ENCODE data around the gene CTDP1. TPM values are rescaled to one million over a fixed set of nuclear protein-coding genes. Genes with fewer than 3 reads are reported as not detected.

The CTDP1 gene
- total and polyA plus RNA-seq, 2 experiments from 2014 or later = 20.4 to 20.6 TPM

- TF ChIP-seq EZH2 (IDR thresholded peaks at IDR 0.05; ENCODE audit: borderline replicate concordance) (no peak), EZH2phosphoT487 (IDR thresholded peaks at IDR 0.05; ENCODE audit: low read depth, severe bottlenecking, unreplicated experiment) (no peak), CTCF (IDR thresholded peaks at IDR 0.05; ENCODE audit: poor library complexity) (no peak)
- no peaks in the 10 kb centered on the region for H3K9me2 ChIP-seq (replicated peaks; ENCODE audit: insufficient read depth)
- H3K36me3 ChIP-seq (replicated peaks; ENCODE audit: insufficient read depth, low read depth) = no peaks in the 10 kb centered on the region
- no peak overlapping the region for H3K4me3 ChIP-seq
- WGBS (ENCODE audit: low lambda C conversion rate, missing lambda C conversion rate) = 97% methylated on average over 15 of the region's 17 CpGs
- H2AFZ ChIP-seq = no peak overlapping the region
- H3K4me1 ChIP-seq (ENCODE audit: insufficient read depth) = peaks cover 9% of the 10 kb centered on the region
- no peak for DNase-seq (ENCODE audit: low spot score)
- no peak overlapping the region for H3K4me2 ChIP-seq
- no peak overlapping the region for H3K27ac ChIP-seq
- peaks cover 38% of the 10 kb centered on the region for H3K27me3 ChIP-seq
- no peaks in the 10 kb centered on the region for H3K79me2 ChIP-seq
- H3K9me3 ChIP-seq (ENCODE audit: low read depth) = no peaks in the 10 kb centered on the region
- H4K20me1 ChIP-seq (ENCODE audit: insufficient read depth, poor library complexity, severe bottlenecking) = no peaks in the 10 kb centered on the region
Observed at GRCh38 chr18:79794846-79795245, 115.2 kb downstream of the CTDP1 start.

GRCh38 chr18:79795446-79795845, 115.8 kb downstream of the CTDP1 start:
- Histone ChIP-seq H3K27ac (no peak overlapping the region), H3K9me2 (replicated peaks; ENCODE audit: insufficient read depth) (no peaks in the 10 kb centered on the region), H3K4me1 (ENCODE audit: insufficient read depth) (peaks cover 9% of the 10 kb centered on the region), H3K36me3 (replicated peaks; ENCODE audit: insufficient read depth, low read depth) (no peaks in the 10 kb centered on the region), H3K4me2 (no peak overlapping the region), H3K27me3 (peaks cover 36% of the 10 kb centered on the region), H3K79me2 (no peaks in the 10 kb centered on the region), H3K4me3 (no peak overlapping the region), H2AFZ (no peak overlapping the region), H3K9me3 (ENCODE audit: low read depth) (no peaks in the 10 kb centered on the region), H4K20me1 (ENCODE audit: insufficient read depth, poor library complexity, severe bottlenecking) (no peaks in the 10 kb centered on the region)
- no peak for DNase-seq (ENCODE audit: low spot score)
- no peak for TF ChIP-seq CTCF (IDR thresholded peaks at IDR 0.05; ENCODE audit: poor library complexity)
- 93% methylated on average over 19 of the region's 19 CpGs for WGBS (ENCODE audit: low lambda C conversion rate, missing lambda C conversion rate)

GRCh38 chr18:79796016-79796415, 116.4 kb downstream of the CTDP1 start:
- Histone ChIP-seq H4K20me1 (ENCODE audit: insufficient read depth, poor library complexity, severe bottlenecking) (no peaks in the 10 kb centered on the region), H2AFZ (no peak overlapping the region), H3K27ac (no peak overlapping the region), H3K4me1 (ENCODE audit: insufficient read depth) (peaks cover 9% of the 10 kb centered on the region), H3K9me2 (replicated peaks; ENCODE audit: insufficient read depth) (no peaks in the 10 kb centered on the region), H3K79me2 (no peaks in the 10 kb centered on the region), H3K36me3 (replicated peaks; ENCODE audit: insufficient read depth, low read depth) (no peaks in the 10 kb centered on the region), H3K4me2 (no peak overlapping the region), H3K4me3 (no peak overlapping the region), H3K27me3 (peaks cover 36% of the 10 kb centered on the region), H3K9me3 (ENCODE audit: low read depth) (no peaks in the 10 kb centered on the region)
- DNase-seq (ENCODE audit: low spot score) = no peak
- TF ChIP-seq CTCF (IDR thresholded peaks at IDR 0.05; ENCODE audit: poor library complexity) = no peak
- WGBS (ENCODE audit: low lambda C conversion rate, missing lambda C conversion rate) = 83% methylated on average over 7 of the region's 7 CpGs

Measured in hepatocyte (in vitro differentiated cells).